ENCODE results near the gene IKZF3.

IKZF3 gene

DNA sequence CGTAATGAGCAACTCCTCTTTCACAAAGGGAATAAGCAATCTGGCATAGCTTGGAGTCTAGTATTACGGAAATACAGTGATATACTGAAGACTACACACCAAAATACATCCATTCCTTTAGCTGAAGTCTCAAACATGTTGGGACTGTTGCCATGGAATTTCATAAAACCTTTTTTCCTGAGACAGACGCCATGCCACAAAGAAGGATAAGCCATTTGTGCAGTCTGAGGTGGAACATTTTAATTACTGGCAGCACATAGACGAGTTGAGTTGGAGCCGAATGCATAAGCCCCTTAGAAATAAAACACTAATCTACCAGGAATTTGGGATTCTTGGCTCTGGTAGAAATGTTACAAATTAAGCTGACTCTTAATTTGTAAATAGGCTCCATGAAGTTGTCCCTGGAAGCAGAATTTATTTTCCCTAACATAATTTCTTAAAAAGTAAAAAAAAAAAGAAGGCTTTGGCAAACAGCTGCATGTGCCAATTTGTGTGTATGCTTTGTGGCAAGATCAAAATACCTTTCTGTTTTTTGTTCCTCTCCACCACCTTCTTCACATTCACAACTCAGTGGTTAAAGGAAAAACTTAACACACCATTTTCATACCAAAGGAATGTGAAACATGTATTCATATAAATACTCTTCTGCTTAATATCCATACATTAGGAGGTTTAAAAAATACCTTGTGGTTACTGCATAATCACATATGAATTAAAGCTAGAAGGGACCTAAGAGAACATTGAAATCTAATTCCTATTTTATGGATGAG is 100.9 kb downstream of the IKZF3 start:
- Histone ChIP-seq H3K4me1 (no peaks in the 10 kb centered on the region), H3K9me3 (ENCODE audit: control insufficient read depth, low read length) (no peaks in the 10 kb centered on the region), H3K27me3 (ENCODE audit: control insufficient read depth, insufficient read depth, low read length) (no peaks in the 10 kb centered on the region), H3K79me2 (no peaks in the 10 kb centered on the region), H3K4me3 (ENCODE audit: low read depth, low read length) (no peak overlapping the region), H3K27ac (no peak overlapping the region), H3K36me3 (ENCODE audit: control insufficient read depth, insufficient read depth, low read length) (no peaks in the 10 kb centered on the region), H3K9ac (no peak overlapping the region), H2AFZ (no peak overlapping the region), H3K4me2 (ENCODE audit: low read length) (no peak overlapping the region)
- TF ChIP-seq, protein P1, sequence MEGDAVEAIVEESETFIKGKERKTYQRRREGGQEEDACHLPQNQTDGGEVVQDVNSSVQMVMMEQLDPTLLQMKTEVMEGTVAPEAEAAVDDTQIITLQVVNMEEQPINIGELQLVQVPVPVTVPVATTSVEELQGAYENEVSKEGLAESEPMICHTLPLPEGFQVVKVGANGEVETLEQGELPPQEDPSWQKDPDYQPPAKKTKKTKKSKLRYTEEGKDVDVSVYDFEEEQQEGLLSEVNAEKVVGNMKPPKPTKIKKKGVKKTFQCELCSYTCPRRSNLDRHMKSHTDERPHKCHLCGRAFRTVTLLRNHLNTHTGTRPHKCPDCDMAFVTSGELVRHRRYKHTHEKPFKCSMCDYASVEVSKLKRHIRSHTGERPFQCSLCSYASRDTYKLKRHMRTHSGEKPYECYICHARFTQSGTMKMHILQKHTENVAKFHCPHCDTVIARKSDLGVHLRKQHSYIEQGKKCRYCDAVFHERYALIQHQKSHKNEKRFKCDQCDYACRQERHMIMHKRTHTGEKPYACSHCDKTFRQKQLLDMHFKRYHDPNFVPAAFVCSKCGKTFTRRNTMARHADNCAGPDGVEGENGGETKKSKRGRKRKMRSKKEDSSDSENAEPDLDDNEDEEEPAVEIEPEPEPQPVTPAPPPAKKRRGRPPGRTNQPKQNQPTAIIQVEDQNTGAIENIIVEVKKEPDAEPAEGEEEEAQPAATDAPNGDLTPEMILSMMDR (IDR thresholded peaks at IDR 0.05), result no peak

GRCh38 chr17:39761861-39762496 is 102.1 kb downstream of the IKZF3 start:
- Histone ChIP-seq H3K4me1 (no peaks in the 10 kb centered on the region), H3K79me2 (no peaks in the 10 kb centered on the region), H3K27ac (no peak overlapping the region), H3K36me3 (ENCODE audit: control insufficient read depth, insufficient read depth, low read length) (no peaks in the 10 kb centered on the region), H3K27me3 (ENCODE audit: control insufficient read depth, insufficient read depth, low read length) (no peaks in the 10 kb centered on the region), H3K4me2 (ENCODE audit: low read length) (no peak overlapping the region), H3K9me3 (ENCODE audit: control insufficient read depth, low read length) (no peaks in the 10 kb centered on the region), H3K9ac (no peak overlapping the region), H3K4me3 (ENCODE audit: low read depth, low read length) (no peak overlapping the region), H2AFZ (no peak overlapping the region)
- TF ChIP-seq, protein P1 (IDR thresholded peaks at IDR 0.05), result no peak

DNA sequence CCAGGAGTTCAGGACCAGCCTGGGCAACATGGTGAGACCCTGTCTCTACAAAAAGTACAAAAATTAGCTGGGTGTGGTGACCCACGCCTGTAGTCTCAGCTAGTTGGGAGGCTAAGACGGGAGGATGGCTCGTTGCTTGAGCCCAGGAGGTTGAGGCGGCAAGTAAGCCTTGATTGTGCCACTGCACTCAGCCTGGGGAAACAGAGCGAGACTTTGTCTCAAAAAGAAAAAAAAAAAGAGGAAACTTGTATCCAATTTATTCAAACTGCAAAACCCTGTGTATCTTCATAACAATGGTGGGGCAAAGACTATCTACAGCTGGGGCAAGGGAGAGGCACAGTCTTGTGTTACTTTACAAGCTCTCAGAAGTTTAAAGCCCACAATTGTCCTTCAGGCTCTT is 104.9 kb downstream of the IKZF3 start:
- Histone ChIP-seq H3K4me3 (ENCODE audit: low read depth, low read length) (no peak overlapping the region), H3K79me2 (no peaks in the 10 kb centered on the region), H3K27me3 (ENCODE audit: control insufficient read depth, insufficient read depth, low read length) (no peaks in the 10 kb centered on the region), H2AFZ (no peak overlapping the region), H3K27ac (no peak overlapping the region), H3K4me2 (ENCODE audit: low read length) (no peak overlapping the region), H3K4me1 (peaks cover 5% of the 10 kb centered on the region), H3K9me3 (ENCODE audit: control insufficient read depth, low read length) (no peaks in the 10 kb centered on the region), H3K9ac (no peak overlapping the region), H3K36me3 (ENCODE audit: control insufficient read depth, insufficient read depth, low read length) (no peaks in the 10 kb centered on the region)
- TF ChIP-seq, protein P1 (IDR thresholded peaks at IDR 0.05), result no peak

DNA sequence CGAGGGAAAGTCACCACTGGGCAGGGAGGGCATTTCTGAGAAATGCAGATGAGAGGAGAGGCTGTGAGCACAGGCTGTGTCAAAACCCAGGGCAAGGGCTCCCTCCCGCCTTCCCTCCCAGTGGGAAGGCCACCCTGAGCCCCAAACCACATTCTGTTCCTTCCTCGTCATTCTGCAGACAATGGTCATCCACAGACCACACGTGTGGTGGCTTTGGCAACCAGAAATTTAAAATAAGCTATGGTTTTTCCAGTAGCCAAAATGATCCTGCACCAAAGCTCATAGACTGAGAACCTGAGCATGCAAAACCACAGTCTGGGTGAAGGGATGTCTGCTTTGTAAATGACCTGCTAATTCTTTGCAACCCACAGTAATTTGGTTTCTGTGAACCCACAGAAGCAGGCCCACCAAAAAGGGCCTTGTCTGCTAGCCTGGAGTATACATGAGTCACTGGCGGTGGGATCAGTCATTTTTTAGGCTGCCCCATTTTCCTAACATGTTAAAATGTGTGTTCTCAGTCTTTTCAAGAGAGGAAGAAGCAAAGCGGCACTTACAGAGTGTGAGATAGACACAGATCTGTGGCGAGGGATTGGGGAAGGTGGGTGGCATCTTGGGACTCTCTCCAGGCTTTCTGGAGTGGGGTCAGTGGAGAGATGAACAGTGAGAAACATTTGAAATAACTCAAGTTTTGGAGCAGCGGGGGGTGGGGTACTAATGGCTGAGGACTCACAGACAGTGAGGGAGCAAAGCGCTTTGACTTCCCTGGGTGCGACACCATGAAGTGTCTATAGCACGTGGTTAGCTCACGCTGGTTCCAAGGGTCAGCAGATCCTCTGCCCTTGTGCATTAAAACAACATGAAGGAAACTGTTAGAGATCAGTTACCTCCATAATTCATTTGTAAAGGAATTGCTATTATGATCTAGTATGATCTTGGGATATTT is 105.9 kb downstream of the IKZF3 start:
- no peaks in the 10 kb centered on the region for H3K36me3 ChIP-seq (ENCODE audit: control insufficient read depth, insufficient read depth, low read length)
- H3K79me2 ChIP-seq, result no peaks in the 10 kb centered on the region
- peaks cover 8% of the 10 kb centered on the region for H3K4me1 ChIP-seq
- H3K27me3 ChIP-seq (ENCODE audit: control insufficient read depth, insufficient read depth, low read length), result no peaks in the 10 kb centered on the region
- TF ChIP-seq, protein P1 (IDR thresholded peaks at IDR 0.05), result no peak
- no peak overlapping the region for H3K27ac ChIP-seq
- no peak overlapping the region for H3K4me3 ChIP-seq (ENCODE audit: low read depth, low read length)
- no peak overlapping the region for H2AFZ ChIP-seq
- no peaks in the 10 kb centered on the region for H3K9me3 ChIP-seq (ENCODE audit: control insufficient read depth, low read length)
- no peak overlapping the region for H3K4me2 ChIP-seq (ENCODE audit: low read length)
- no peak overlapping the region for H3K9ac ChIP-seq

Measured in parathyroid adenoma (tissue), 2 donors.